ENCODE data around the gene A1CF.

The A1CF gene

DNA sequence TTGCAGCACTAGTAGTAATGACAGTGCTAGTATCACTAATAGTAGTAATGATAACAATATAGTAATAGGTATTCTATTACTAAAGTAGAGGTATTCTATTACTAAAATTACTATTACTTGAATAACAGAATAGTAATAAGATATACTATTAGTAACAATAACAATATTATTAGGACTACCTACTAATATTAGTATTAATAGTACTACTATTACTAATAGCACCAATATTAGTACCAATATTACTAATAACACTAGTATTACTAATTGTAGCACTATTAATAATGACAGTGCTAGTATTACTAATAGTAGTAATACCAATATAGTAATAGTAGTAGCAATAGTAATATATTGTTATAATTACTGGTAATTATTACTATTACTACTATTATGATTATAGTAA, 24.1 kb downstream of the A1CF start:
- TF ChIP-seq, protein P1, sequence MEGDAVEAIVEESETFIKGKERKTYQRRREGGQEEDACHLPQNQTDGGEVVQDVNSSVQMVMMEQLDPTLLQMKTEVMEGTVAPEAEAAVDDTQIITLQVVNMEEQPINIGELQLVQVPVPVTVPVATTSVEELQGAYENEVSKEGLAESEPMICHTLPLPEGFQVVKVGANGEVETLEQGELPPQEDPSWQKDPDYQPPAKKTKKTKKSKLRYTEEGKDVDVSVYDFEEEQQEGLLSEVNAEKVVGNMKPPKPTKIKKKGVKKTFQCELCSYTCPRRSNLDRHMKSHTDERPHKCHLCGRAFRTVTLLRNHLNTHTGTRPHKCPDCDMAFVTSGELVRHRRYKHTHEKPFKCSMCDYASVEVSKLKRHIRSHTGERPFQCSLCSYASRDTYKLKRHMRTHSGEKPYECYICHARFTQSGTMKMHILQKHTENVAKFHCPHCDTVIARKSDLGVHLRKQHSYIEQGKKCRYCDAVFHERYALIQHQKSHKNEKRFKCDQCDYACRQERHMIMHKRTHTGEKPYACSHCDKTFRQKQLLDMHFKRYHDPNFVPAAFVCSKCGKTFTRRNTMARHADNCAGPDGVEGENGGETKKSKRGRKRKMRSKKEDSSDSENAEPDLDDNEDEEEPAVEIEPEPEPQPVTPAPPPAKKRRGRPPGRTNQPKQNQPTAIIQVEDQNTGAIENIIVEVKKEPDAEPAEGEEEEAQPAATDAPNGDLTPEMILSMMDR (IDR thresholded peaks at IDR 0.05; ENCODE audit: low read depth, low read length) = no peak
- H3K4me3 ChIP-seq (ENCODE audit: low read depth, low read length) = no peak overlapping the region

DNA sequence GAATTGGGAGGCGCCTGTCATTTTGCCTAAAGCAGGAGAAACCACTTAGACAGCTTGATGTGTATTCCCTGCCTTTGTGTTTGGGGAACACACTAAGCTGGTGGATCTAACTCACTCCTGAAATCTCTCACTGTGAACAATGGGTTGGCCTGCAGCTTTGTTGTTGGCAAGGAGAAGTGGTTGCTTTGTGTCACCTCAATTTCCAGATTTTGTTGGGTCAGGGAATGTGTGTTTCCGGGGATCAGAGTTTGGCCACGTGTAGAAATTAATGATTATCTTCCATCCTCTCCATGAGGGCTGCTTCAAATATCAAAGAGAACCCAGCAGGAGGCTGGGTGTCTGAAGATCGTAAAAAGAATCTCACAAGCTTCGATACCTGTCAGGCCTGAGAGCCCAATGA, 27.8 kb downstream of the A1CF start:
- TF ChIP-seq, protein P1 (IDR thresholded peaks at IDR 0.05; ENCODE audit: low read depth, low read length) = no peak
- no peak overlapping the region for H3K4me3 ChIP-seq (ENCODE audit: low read depth, low read length)

DNA sequence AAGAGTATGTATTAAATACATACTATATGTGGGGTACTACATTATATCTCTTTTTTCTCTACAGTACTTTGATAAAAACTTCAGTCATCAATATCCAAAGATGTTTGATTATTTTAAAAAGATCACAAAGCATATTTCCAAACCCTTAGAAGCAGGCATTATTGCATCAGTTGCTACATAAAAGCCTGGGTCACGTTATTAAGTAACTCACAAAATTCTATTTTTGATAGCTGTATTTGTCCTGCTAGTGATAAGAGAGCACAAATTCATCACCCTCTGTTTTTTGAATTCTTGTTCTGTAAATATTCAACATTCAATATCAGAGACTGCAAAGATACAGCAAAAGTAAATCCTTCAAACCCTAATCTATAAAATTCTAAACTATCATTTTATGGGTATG, 30.0 kb downstream of the A1CF start:
- TF ChIP-seq, protein P1 (IDR thresholded peaks at IDR 0.05; ENCODE audit: low read depth, low read length) = no peak
- no peak overlapping the region for H3K4me3 ChIP-seq (ENCODE audit: low read depth, low read length)

DNA sequence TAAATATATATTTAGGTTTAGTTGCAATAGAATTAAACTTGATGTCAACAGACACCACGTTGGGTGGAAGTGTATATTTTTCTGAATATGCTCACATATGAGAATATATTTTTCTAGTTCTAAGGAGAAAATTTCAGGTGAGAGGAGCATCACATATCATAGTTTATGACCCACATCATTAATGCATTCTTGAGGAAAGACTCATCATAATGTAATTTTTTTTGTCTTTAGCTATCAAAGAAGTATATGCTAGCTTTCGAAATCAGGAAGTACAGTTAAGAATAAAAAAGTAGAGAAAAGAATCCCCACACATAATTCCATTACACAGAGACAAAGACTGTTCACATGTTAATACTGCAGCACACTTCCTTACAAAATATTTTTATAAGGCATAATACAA, 30.4 kb downstream of the A1CF start:
- TF ChIP-seq, protein P1 (IDR thresholded peaks at IDR 0.05; ENCODE audit: low read depth, low read length) = no peak
- H3K4me3 ChIP-seq (ENCODE audit: low read depth, low read length) = no peak overlapping the region

DNA sequence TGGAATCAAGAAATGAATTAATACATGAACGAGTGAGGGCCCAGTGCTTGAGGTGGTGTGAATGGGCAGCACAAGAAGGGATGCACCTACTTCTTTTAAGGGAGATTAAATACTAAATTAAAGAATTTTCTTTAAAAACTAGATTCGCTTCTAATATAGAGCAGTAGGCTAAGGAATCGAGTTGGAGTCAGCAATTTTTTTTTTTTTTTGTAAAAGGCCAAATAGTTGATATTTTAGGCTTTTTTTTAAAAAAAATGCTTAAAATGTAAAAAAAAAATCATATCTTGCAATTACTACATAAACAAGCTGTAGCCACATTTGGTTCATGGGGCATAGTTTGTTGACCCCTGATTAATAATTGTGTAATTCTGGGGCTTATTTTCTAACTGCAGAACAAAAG, 31.9 kb downstream of the A1CF start:
- no peak overlapping the region for H3K4me3 ChIP-seq (ENCODE audit: low read depth, low read length)
- TF ChIP-seq, protein P1 (IDR thresholded peaks at IDR 0.05; ENCODE audit: low read depth, low read length) = no peak

DNA sequence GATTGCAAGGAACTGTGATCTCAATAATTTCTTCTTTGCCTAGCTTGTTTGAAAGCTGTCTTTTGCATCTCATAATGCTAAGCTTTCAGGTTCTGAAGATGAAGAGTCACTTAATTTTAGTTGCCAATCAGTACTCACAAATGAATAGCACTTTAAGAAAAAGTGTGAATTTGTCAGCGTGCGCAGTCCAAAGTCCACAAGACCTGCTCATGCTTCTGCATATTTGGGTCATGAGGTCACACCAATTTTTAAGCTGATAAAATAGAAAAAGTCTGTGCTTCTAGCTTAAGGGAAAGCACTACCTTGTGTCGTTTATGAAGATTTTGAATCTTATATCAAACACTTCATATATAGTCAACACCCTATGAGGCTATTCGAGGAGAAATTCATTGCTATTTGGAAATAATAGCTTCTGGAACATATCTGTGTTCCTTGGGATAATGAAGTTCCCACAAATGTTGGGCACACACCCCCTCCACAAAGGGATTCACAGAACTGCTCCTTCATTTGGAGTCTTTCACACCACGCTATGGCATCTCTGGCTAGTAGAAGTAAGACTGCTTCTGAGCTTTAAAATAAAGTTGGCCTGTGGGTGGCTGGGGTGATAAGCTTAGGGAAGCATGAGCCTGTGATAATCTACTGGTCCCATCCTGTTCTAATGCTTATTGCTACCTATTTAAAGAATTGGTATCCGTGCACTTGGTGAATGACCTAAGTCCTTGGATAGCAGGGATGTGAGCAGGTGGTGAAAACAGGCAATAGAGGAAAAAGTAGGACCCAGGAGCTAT, 33.3 kb downstream of the A1CF start:
- H3K4me3 ChIP-seq (ENCODE audit: low read depth, low read length) = no peak overlapping the region
- TF ChIP-seq, protein P1 (IDR thresholded peaks at IDR 0.05; ENCODE audit: low read depth, low read length) = no peak

DNA sequence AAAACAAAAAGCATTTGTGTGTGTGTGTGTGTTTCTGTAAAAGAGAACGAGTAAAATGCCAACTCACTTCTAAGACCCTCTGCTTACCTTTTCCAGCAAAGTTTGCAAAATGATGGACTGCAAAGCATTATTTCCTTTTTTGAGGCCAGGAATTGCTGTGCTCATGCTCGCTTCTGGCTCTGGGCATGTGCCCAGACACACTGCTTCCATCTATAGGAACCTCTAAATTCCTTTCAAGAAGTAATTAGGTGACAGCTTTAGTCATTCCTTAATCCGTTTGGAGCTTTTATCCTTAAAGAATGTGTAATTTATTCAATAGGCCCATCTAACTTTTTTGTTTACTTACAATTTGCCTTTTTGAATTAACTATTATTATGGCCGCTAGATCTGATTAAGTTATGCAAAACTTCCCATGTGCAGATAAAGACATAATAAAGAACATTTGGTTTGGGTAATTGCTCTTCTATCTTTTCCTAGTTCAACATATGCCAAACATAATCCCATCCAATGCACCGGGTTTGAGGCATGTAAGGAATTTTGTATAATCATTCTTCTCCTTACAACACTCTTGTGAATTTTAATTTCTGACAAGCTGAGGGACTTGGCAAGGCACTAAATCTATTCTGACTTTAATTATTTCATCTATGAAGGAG, 34.7 kb downstream of the A1CF start:
- H3K4me3 ChIP-seq (ENCODE audit: low read depth, low read length) = no peak overlapping the region
- TF ChIP-seq, protein P1 (IDR thresholded peaks at IDR 0.05; ENCODE audit: low read depth, low read length) = no peak

Measured in WI38 (cell line).